HepG2 (cell line): ENCODE results near the gene CLCN1.

Experiments
- CEBPG ChIP-seq: IDR thresholded peaks from 2 replicates; pipeline ENCODE4 v1.6.1; 2016
- MBD4 ChIP-seq: IDR thresholded peaks from 2 replicates; pipeline ENCODE4 v1.6.1; 2012; ENCODE audit warnings: low read length, inconsistent platforms, borderline replicate concordance
- MBNL3 ChIP-seq: fragments of 250-450 bp; sonication (Bioruptor Pico); conservative IDR thresholded peaks from 2 replicates; pipeline ENCODE4 v1.8.0; 2022; ENCODE audit warnings: mild to moderate bottlenecking, inconsistent platforms
- PTBP1 ChIP-seq: fragments of 200-400 bp; formaldehyde crosslinking; IDR thresholded peaks from 2 replicates; pipeline ENCODE4 v1.6.1; 2018; ENCODE audit warnings: low read length, low read depth; ENCODE audit not compliant: poor library complexity, severe bottlenecking
- TF ChIP-seq, protein P1 (sequence below): sonication (generic); formaldehyde crosslinking; IDR thresholded peaks from 2 replicates; pipeline ENCODE4 v1.5.0; 2020; ENCODE audit warnings: mild to moderate bottlenecking, missing genetic modification reagents, moderate library complexity
- TF ChIP-seq, protein P2 (sequence below): sonication (generic); formaldehyde crosslinking; IDR thresholded peaks from 2 replicates; pipeline ENCODE4 v1.5.0; 2020; ENCODE audit warnings: mild to moderate bottlenecking, missing genetic modification reagents

DNA sequence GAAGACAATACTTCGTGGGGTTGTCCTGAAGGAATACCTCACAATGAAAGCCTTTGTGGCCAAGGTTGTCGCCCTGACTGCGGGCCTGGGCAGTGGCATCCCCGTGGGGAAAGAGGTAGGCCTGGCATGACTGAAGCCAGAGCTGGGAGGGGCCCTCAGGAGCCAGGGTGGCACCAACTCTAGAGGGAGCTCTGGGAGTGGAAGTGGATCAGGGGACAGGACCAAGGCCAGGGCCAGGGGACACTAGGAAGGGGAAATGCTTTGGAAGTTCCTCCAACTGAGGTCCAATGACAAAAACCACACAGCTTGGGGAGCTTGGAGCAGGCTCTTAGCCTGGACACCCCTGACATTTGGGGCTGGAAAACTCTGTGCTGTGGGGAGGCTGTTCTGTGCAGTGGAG is 5.8 kb downstream of the CLCN1 start:
- TF ChIP-seq, protein P1, sequence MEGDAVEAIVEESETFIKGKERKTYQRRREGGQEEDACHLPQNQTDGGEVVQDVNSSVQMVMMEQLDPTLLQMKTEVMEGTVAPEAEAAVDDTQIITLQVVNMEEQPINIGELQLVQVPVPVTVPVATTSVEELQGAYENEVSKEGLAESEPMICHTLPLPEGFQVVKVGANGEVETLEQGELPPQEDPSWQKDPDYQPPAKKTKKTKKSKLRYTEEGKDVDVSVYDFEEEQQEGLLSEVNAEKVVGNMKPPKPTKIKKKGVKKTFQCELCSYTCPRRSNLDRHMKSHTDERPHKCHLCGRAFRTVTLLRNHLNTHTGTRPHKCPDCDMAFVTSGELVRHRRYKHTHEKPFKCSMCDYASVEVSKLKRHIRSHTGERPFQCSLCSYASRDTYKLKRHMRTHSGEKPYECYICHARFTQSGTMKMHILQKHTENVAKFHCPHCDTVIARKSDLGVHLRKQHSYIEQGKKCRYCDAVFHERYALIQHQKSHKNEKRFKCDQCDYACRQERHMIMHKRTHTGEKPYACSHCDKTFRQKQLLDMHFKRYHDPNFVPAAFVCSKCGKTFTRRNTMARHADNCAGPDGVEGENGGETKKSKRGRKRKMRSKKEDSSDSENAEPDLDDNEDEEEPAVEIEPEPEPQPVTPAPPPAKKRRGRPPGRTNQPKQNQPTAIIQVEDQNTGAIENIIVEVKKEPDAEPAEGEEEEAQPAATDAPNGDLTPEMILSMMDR (CRISPR knock-in tag) = peak; percentile 49
- TF ChIP-seq, protein P2, sequence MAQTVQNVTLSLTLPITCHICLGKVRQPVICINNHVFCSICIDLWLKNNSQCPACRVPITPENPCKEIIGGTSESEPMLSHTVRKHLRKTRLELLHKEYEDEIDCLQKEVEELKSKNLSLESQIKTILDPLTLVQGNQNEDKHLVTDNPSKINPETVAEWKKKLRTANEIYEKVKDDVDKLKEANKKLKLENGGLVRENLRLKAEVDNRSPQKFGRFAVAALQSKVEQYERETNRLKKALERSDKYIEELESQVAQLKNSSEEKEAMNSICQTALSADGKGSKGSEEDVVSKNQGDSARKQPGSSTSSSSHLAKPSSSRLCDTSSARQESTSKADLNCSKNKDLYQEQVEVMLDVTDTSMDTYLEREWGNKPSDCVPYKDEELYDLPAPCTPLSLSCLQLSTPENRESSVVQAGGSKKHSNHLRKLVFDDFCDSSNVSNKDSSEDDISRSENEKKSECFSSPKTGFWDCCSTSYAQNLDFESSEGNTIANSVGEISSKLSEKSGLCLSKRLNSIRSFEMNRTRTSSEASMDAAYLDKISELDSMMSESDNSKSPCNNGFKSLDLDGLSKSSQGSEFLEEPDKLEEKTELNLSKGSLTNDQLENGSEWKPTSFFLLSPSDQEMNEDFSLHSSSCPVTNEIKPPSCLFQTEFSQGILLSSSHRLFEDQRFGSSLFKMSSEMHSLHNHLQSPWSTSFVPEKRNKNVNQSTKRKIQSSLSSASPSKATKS (CRISPR knock-in tag) = no peak
- no peak for TF ChIP-seq MBD4
- no peak for TF ChIP-seq MBNL3 (CRISPR knock-in tag)
- TF ChIP-seq PTBP1 = no peak
- no peak for TF ChIP-seq CEBPG
